Right atrium auricular region (tissue), 2 donors: ENCODE data around the gene SPTSSB. TPM values are rescaled to one million over a fixed set of nuclear protein-coding genes. Genes with fewer than 3 reads are reported as not detected.

Source experiments
- DNase-seq: peaks from one replicate; pipeline ENCODE4 v3.0.0-alpha.2; 2019; ENCODE audit warnings: low spot score
- H3K27ac ChIP-seq, 2 donors: fragments of 200-600 bp; sonication (generic); 1 replicate in 1 of 2; 2 replicates in 1 of 2; pipeline ENCODE4 v1.5.1; 2016 to 2019
- H3K27me3 ChIP-seq, 2 donors: fragments of 200-600 bp; sonication (generic); one replicate each; pipeline versions ENCODE4 v1.5.1 to v1.6.0; 2017 to 2019
- H3K36me3 ChIP-seq: fragments of 200-600 bp; sonication (generic); one replicate; pipeline ENCODE4 v1.5.1; 2016
- H3K4me1 ChIP-seq, 2 donors: fragments of 200-600 bp; sonication (generic); one replicate each; pipeline versions ENCODE4 v1.5.1 to v1.6.0; 2017 to 2019
- H3K4me3 ChIP-seq, 2 donors: fragments of 200-600 bp; sonication (generic); 1 replicate in 1 of 2; 2 replicates in 1 of 2; pipeline ENCODE4 v1.5.1; 2017 to 2019; ENCODE audit warnings: mild to moderate bottlenecking in 1 of 2, moderate library complexity in 1 of 2
- H3K9me3 ChIP-seq, 2 donors: fragments of 200-600 bp; sonication (generic); one replicate each; pipeline ENCODE4 v1.5.1; 2019
- total RNA-seq, 2 donors: library from RNA; depleted of rRNA; stranded (reverse); fragments of >200 nt; gene quantifications; one replicate each; pipeline ENCODE4 v1.1.0, GENCODE V29; 2016
- TF ChIP-seq, protein P1 (sequence below), 2 donors: fragments of 200-600 bp; sonication (generic); IDR thresholded peaks; one replicate each; pipeline ENCODE4 v1.5.1; 2019; ENCODE audit warnings: antibody characterized with exemption in 2 of 2

SPTSSB gene
- total RNA-seq, 2 donors from 2014 or later: not detected

DNA sequence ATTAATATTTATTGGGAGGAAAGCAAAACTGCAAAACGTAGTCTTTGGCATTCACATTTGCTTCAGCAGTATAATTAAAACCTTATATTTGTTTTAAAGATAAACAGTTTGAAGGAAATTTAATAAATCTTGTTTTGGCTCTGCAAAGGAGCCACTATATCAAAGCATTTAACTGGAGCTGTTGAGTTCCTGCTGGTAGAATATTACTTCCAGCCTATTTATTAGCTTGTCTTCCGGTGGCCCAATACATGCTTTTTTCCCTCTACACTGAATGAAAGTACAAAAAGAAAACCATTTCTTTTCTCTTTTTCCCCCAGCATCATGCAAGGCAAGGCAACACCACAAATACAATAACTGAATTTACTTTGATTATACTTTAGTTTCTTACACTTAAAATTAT is 26.3 kb downstream of the SPTSSB start:
- DNase-seq: no peak
- TF ChIP-seq, protein P1, sequence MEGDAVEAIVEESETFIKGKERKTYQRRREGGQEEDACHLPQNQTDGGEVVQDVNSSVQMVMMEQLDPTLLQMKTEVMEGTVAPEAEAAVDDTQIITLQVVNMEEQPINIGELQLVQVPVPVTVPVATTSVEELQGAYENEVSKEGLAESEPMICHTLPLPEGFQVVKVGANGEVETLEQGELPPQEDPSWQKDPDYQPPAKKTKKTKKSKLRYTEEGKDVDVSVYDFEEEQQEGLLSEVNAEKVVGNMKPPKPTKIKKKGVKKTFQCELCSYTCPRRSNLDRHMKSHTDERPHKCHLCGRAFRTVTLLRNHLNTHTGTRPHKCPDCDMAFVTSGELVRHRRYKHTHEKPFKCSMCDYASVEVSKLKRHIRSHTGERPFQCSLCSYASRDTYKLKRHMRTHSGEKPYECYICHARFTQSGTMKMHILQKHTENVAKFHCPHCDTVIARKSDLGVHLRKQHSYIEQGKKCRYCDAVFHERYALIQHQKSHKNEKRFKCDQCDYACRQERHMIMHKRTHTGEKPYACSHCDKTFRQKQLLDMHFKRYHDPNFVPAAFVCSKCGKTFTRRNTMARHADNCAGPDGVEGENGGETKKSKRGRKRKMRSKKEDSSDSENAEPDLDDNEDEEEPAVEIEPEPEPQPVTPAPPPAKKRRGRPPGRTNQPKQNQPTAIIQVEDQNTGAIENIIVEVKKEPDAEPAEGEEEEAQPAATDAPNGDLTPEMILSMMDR (IDR thresholded peaks at IDR 0.05): no peak
- no peaks in the 10 kb centered on the region for H3K36me3 ChIP-seq
- H3K4me3 ChIP-seq: no peak overlapping the region
- no peaks in the 10 kb centered on the region for H3K4me1 ChIP-seq
- no peaks in the 10 kb centered on the region for H3K9me3 ChIP-seq
- H3K27ac ChIP-seq: no peak overlapping the region
- H3K27me3 ChIP-seq: no peaks in the 10 kb centered on the region

DNA sequence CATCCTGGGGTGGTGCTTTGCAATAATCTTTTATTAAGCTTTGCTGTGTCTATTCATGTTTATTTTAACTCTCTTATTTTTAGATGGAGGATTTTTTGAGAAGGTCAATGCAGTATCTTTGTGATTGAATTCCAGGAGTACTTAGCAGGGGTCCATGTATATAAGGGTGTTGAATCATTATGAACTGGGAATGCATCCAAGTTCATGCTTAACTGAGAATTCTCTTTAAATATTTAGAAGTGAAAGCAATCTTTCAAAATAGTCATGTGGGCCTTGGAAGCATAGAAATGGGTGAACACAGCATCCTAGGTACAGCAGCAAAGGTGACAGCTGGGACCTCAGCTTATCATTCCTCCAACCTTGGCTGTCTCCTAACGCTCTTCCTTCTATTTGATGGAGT is 27.3 kb downstream of the SPTSSB start:
- TF ChIP-seq, protein P1 (IDR thresholded peaks at IDR 0.05): no peak
- H3K4me1 ChIP-seq: no peaks in the 10 kb centered on the region
- no peak for DNase-seq
- H3K27ac ChIP-seq: no peak overlapping the region
- no peaks in the 10 kb centered on the region for H3K9me3 ChIP-seq
- no peaks in the 10 kb centered on the region for H3K27me3 ChIP-seq
- no peaks in the 10 kb centered on the region for H3K36me3 ChIP-seq
- H3K4me3 ChIP-seq: no peak overlapping the region

DNA sequence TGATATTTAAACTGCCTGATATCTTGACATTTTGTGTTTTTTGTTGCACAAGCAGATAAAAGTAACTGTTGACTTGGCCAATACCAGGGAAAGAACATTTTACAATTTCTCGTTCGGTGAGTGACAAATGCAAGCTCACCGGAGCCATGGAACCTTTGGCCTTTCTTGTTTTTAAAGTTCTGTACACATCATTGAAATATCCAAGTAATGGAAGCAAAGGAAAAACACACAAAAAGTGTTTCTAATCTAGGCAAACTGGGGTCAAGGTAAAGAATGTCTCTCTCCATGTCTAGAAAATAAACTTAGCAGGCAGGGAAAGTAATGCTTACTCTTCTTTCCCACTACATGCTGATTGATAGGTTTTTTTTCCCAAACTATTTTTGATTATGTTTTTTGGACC is 27.8 kb downstream of the SPTSSB start:
- no peaks in the 10 kb centered on the region for H3K27me3 ChIP-seq
- no peaks in the 10 kb centered on the region for H3K4me1 ChIP-seq
- no peak overlapping the region for H3K27ac ChIP-seq
- TF ChIP-seq, protein P1 (IDR thresholded peaks at IDR 0.05): no peak
- no peak for DNase-seq
- no peaks in the 10 kb centered on the region for H3K9me3 ChIP-seq
- H3K36me3 ChIP-seq: no peaks in the 10 kb centered on the region
- H3K4me3 ChIP-seq: no peak overlapping the region

DNA sequence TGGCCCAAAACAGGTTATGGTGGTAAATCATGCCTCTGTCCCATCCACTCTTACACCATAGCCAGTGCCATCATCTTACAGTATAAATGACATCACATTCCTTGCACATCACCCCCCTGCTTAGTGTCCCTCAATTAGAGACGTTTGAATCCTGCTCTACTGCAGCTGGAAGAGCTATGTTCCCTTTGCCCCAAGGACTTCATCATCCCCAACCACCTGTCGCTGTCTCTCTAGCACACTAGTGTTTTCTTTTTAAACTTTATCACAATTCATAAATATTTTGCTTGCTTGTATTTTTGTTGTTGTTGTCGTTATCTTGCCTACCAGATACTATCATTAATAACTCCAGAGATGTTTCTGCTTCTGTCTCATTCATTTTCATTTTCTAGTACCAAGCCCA is 28.7 kb downstream of the SPTSSB start:
- Histone ChIP-seq H3K27me3 (no peaks in the 10 kb centered on the region), H3K4me1 (no peaks in the 10 kb centered on the region), H3K36me3 (no peaks in the 10 kb centered on the region), H3K9me3 (no peaks in the 10 kb centered on the region), H3K4me3 (no peak overlapping the region), H3K27ac (no peak overlapping the region)
- DNase-seq: no peak
- TF ChIP-seq, protein P1 (IDR thresholded peaks at IDR 0.05): no peak

DNA sequence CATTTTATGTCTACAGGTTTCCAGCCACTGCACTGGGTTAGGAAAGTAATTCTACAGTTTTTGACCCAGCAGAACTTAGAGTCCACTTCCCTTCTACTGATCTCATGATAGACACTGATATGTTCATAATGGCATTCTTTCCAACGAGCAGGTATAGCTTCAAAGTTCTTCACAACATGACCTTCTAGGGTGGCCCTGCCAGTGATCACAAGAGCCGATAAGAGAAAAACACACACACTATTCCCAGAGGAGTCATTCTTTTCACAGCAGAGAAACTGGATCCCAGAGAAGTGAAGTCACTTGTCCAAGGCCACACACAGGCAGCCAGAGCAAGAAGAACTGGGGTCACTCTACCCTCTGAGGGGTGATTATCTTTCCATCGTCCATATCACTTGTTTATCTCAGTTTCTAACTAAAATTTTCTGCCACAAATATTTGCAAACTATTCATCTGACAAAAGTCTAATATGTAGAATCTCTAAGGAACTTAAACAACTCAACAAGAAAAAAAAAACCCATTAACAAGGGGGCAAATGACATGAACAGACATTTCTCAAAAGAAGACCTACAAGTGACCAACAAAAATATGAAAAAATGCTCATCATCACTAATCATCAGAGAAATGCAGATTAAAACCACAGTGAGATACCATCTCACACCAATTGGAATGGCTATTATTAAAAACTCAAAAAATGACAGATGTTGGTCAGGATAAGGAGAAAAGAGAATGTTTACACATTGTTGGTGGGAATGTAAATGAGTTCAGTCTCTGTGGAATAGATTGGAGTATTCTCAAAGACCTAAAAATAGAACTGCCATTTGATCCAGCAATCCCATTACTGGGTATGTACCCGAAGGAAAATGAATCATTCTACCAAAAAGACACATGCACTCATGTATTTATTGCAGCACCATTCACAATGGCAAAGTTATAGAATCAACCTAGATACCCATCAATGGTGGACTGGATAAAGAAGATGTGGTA is 31.5 kb downstream of the SPTSSB start:
- Histone ChIP-seq H3K4me1 (no peaks in the 10 kb centered on the region), H3K4me3 (no peak overlapping the region), H3K27ac (no peak overlapping the region), H3K36me3 (no peaks in the 10 kb centered on the region), H3K9me3 (no peaks in the 10 kb centered on the region), H3K27me3 (no peaks in the 10 kb centered on the region)
- TF ChIP-seq, protein P1 (IDR thresholded peaks at IDR 0.05): no peak
- no peak for DNase-seq
